Gastroesophageal sphincter (tissue), 3 donors: ENCODE results near the gene TBL1XR1.

Experiments used
- CTCF ChIP-seq, 4 experiments: fragments of 200-600 bp in 2 of 4; fragments of 450-650 bp in 2 of 4; sonication (generic) in 1 of 4; IDR thresholded peaks; one replicate each; pipeline ENCODE4 v1.5.1; 2017 to 2019; ENCODE audit warnings: antibody characterized with exemption in 4 of 4, mild to moderate bottlenecking in 2 of 4, moderate library complexity in 2 of 4
- EP300 ChIP-seq: sonication (generic); formaldehyde crosslinking; IDR thresholded peaks from one replicate; pipeline ENCODE4 v1.6.1; 2017; ENCODE audit warnings: antibody characterized with exemption, mild to moderate bottlenecking
- POLR2A ChIP-seq, 2 donors: fragments of 450-650 bp; IDR thresholded peaks; one replicate each; pipeline ENCODE4 v1.6.1; 2017; ENCODE audit warnings: antibody characterized with exemption in 2 of 2, mild to moderate bottlenecking in 2 of 2, moderate library complexity in 1 of 2
- POLR2AphosphoS5 ChIP-seq: sonication (generic); formaldehyde crosslinking; IDR thresholded peaks from one replicate; pipeline ENCODE4 v1.6.1; 2017; ENCODE audit warnings: antibody characterized with exemption

- TF ChIP-seq POLR2AphosphoS5: no peak
- no peak for TF ChIP-seq CTCF (IDR thresholded peaks at IDR 0.05)
- no peak for TF ChIP-seq POLR2A (IDR thresholded peaks at IDR 0.05)
- TF ChIP-seq EP300: no peak
These were observed 11.0 kb downstream of the TBL1XR1 start for GRCh38 chr3:177186306-177186705.
